Activated naive CD8-positive, alpha-beta T cell (primary cell): ENCODE data around the gene ZNF516.

Source experiments
- H3K27ac Mint-ChIP-seq: one replicate; pipeline ENCODE4 v1.8.0; 2021; ENCODE audit warnings: mixed read lengths
- H3K27me3 Mint-ChIP-seq: one replicate; pipeline ENCODE4 v1.8.0; 2021; ENCODE audit warnings: mixed read lengths
- H3K36me3 Mint-ChIP-seq: one replicate; pipeline ENCODE4 v1.8.0; 2021; ENCODE audit warnings: mixed read lengths
- H3K4me1 Mint-ChIP-seq: one replicate; pipeline ENCODE4 v1.8.0; 2021; ENCODE audit warnings: low read depth, mixed read lengths
- H3K4me3 Mint-ChIP-seq: one replicate; pipeline ENCODE4 v1.8.0; 2021; ENCODE audit warnings: mild to moderate bottlenecking, mixed read lengths
- H3K9me3 Mint-ChIP-seq: one replicate; pipeline ENCODE4 v1.8.0; 2021; ENCODE audit warnings: low read depth, mixed read lengths

Gene ZNF516

GRCh38 chr18:76380791-76381405, 114.1 kb downstream of the ZNF516 start:
- H3K9me3 Mint-ChIP-seq: no peaks in the 10 kb centered on the region
- H3K27me3 Mint-ChIP-seq: no peaks in the 10 kb centered on the region
- no peak overlapping the region for H3K4me3 Mint-ChIP-seq
- H3K27ac Mint-ChIP-seq: no peak overlapping the region
- H3K4me1 Mint-ChIP-seq: peaks cover 21% of the 10 kb centered on the region
- peaks cover 3% of the 10 kb centered on the region for H3K36me3 Mint-ChIP-seq

- no peaks in the 10 kb centered on the region for H3K27me3 Mint-ChIP-seq
- H3K36me3 Mint-ChIP-seq: peaks cover 3% of the 10 kb centered on the region
- peaks cover under 1% of the 10 kb centered on the region for H3K9me3 Mint-ChIP-seq
- H3K4me1 Mint-ChIP-seq: peaks cover 26% of the 10 kb centered on the region
- H3K4me3 Mint-ChIP-seq: no peak overlapping the region
- H3K27ac Mint-ChIP-seq: no peak overlapping the region
These were observed 114.8 kb downstream of the ZNF516 start for GRCh38 chr18:76380127-76380729.

GRCh38 chr18:76379226-76380126, 115.6 kb downstream of the ZNF516 start:
- no peaks in the 10 kb centered on the region for H3K27me3 Mint-ChIP-seq
- H3K27ac Mint-ChIP-seq: no peak overlapping the region
- H3K4me1 Mint-ChIP-seq: peaks cover 33% of the 10 kb centered on the region
- H3K36me3 Mint-ChIP-seq: peaks cover 7% of the 10 kb centered on the region
- no peak overlapping the region for H3K4me3 Mint-ChIP-seq
- peaks cover 4% of the 10 kb centered on the region for H3K9me3 Mint-ChIP-seq

- H3K4me1 Mint-ChIP-seq: peaks cover 41% of the 10 kb centered on the region
- no peak overlapping the region for H3K27ac Mint-ChIP-seq
- peaks cover 4% of the 10 kb centered on the region for H3K9me3 Mint-ChIP-seq
- H3K4me3 Mint-ChIP-seq: no peak overlapping the region
- H3K36me3 Mint-ChIP-seq: peaks cover 7% of the 10 kb centered on the region
- H3K27me3 Mint-ChIP-seq: no peaks in the 10 kb centered on the region
These were observed 116.4 kb downstream of the ZNF516 start for GRCh38 chr18:76378526-76379215.

GRCh38 chr18:76377359-76377756, 117.7 kb downstream of the ZNF516 start:
- Mint-ChIP-seq H3K4me1 (peaks cover 53% of the 10 kb centered on the region), H3K27ac (peak overlapping the region; percentile 77), H3K4me3 (no peak overlapping the region), H3K9me3 (peaks cover 4% of the 10 kb centered on the region), H3K36me3 (peaks cover 7% of the 10 kb centered on the region), H3K27me3 (no peaks in the 10 kb centered on the region)

- H3K27ac Mint-ChIP-seq: peak overlapping the region; percentile 77
- peak overlapping the region; percentile 30 for H3K4me3 Mint-ChIP-seq
- peaks cover 53% of the 10 kb centered on the region for H3K4me1 Mint-ChIP-seq
- peaks cover 7% of the 10 kb centered on the region for H3K36me3 Mint-ChIP-seq
- H3K27me3 Mint-ChIP-seq: no peaks in the 10 kb centered on the region
- peaks cover 4% of the 10 kb centered on the region for H3K9me3 Mint-ChIP-seq
These were observed 118.2 kb downstream of the ZNF516 start for GRCh38 chr18:76376668-76377358.

- Mint-ChIP-seq H3K36me3 (peaks cover 7% of the 10 kb centered on the region), H3K4me1 (peaks cover 53% of the 10 kb centered on the region), H3K27me3 (no peaks in the 10 kb centered on the region), H3K4me3 (no peak overlapping the region), H3K27ac (peak overlapping the region; percentile 77), H3K9me3 (peaks cover 4% of the 10 kb centered on the region)
These were observed 118.8 kb downstream of the ZNF516 start for GRCh38 chr18:76376225-76376624.

- Mint-ChIP-seq H3K27me3 (no peaks in the 10 kb centered on the region), H3K27ac (peak overlapping the region; percentile 86), H3K4me1 (peaks cover 53% of the 10 kb centered on the region), H3K9me3 (peaks cover 4% of the 10 kb centered on the region), H3K4me3 (peak overlapping the region; percentile 78), H3K36me3 (peaks cover 12% of the 10 kb centered on the region)
These were observed 120.4 kb downstream of the ZNF516 start for GRCh38 chr18:76374330-76375281.

- no peak overlapping the region for H3K4me3 Mint-ChIP-seq
These were observed 121.7 kb downstream of the ZNF516 start for GRCh38 chr18:76373297-76373696.

GRCh38 chr18:76371301-76372203, 123.5 kb downstream of the ZNF516 start:
- Mint-ChIP-seq H3K27me3 (no peaks in the 10 kb centered on the region), H3K36me3 (peaks cover 14% of the 10 kb centered on the region), H3K4me1 (peaks cover 42% of the 10 kb centered on the region), H3K9me3 (peaks cover 4% of the 10 kb centered on the region), H3K4me3 (no peak overlapping the region), H3K27ac (no peak overlapping the region)

More at GRCh38 chr18:76373297-76373696, 121.7 kb downstream of the ZNF516 start:
- H3K9me3 Mint-ChIP-seq: peaks cover 4% of the 10 kb centered on the region
- peaks cover 14% of the 10 kb centered on the region for H3K36me3 Mint-ChIP-seq
- no peak overlapping the region for H3K27ac Mint-ChIP-seq
- H3K27me3 Mint-ChIP-seq: no peaks in the 10 kb centered on the region
- H3K4me1 Mint-ChIP-seq: peaks cover 55% of the 10 kb centered on the region

GRCh38 chr18:76370686-76371085, 124.4 kb downstream of the ZNF516 start:
- H3K9me3 Mint-ChIP-seq: peaks cover 4% of the 10 kb centered on the region
- H3K4me3 Mint-ChIP-seq: no peak overlapping the region
- H3K36me3 Mint-ChIP-seq: peaks cover 14% of the 10 kb centered on the region
- H3K27ac Mint-ChIP-seq: no peak overlapping the region
- peaks cover 34% of the 10 kb centered on the region for H3K4me1 Mint-ChIP-seq
- H3K27me3 Mint-ChIP-seq: no peaks in the 10 kb centered on the region

GRCh38 chr18:76370201-76370600, 124.8 kb downstream of the ZNF516 start:
- H3K4me3 Mint-ChIP-seq: no peak overlapping the region
- no peak overlapping the region for H3K27ac Mint-ChIP-seq
- no peaks in the 10 kb centered on the region for H3K27me3 Mint-ChIP-seq
- H3K4me1 Mint-ChIP-seq: peaks cover 29% of the 10 kb centered on the region
- H3K9me3 Mint-ChIP-seq: peaks cover 4% of the 10 kb centered on the region
- H3K36me3 Mint-ChIP-seq: peaks cover 14% of the 10 kb centered on the region

GRCh38 chr18:76369791-76370190, 125.3 kb downstream of the ZNF516 start:
- peaks cover 11% of the 10 kb centered on the region for H3K36me3 Mint-ChIP-seq
- H3K27ac Mint-ChIP-seq: no peak overlapping the region
- H3K27me3 Mint-ChIP-seq: no peaks in the 10 kb centered on the region
- no peak overlapping the region for H3K4me3 Mint-ChIP-seq
- H3K4me1 Mint-ChIP-seq: peaks cover 26% of the 10 kb centered on the region
- no peaks in the 10 kb centered on the region for H3K9me3 Mint-ChIP-seq
